Fibroblast of skin of right biceps (primary cell): ENCODE results near the gene KDM5D.

Experiments
- DNase-seq: peaks from one replicate; pipeline ENCODE4 v3.0.0-alpha.2; 2013

KDM5D gene

DNA sequence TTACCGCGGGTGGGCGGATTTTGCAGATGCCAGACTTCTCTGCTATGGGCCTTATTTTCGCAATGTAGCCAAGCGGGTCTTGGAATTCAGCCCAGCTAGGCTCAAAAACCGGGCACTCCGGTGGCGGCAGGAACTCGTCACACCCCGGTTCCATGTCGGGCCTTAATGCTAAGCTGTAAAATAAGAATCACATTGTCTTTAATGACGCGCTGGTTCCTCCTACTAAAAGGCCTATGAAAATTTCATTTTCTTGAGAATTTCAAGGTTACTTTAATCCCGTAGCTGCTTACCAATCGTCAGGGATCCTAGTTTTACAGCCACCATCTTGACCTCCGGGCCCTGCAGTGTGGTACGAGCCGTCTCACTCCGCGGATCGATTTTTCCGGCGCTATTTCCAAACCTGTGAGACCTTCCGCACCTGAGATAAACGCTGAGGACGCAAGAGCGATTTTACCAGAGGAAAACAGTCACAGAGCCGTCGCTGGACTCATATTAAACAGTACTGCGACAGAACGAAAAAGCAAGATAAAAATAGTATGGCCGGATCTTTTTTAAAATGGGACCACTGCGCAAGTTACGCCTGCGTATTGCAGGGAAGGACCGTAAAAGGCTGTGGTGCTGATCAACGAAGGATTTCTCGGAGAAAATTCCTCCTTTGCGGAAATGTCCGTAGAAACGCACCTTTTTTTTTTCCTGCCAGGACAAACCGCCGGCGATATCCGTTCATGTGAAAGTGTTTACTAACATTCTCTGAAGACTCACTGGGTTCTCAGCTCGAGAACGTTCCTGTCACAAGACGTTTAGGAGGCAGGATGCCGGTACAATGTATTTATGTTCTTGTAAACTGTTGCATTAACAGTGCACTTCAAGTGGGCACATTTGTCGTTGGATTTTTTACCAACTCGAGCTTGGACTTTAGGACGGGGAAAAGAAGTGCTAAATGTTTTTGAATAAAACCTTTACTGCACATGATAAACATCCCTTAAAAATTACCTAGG is at the start of gene KDM5D:
TSS of gene KDM5D (minus strand) at position 346 of the 998 bp plus-strand sequence. CDS start at position 154, 192 bp downstream.
- peak; percentile 77 for DNase-seq

DNA sequence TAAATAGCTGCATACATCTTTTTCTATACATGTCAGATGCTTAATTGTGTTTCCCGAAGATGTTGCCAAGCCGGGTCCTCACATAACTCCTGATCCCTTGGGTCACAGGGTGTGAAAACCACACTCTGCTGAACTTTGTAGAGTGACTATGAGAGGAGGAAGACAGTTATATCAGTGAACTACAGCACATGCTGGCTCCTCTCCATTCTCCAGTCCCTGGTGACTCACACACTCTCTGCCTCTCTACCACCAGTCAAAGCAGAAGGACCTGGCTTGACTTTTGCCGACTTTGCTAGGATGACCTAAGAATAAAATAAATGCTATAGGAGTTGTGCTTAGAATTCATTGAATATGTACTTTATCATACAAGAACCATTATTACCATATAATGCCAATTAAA is 23.8 kb upstream of the KDM5D start:
- DNase-seq: no peak

DNA sequence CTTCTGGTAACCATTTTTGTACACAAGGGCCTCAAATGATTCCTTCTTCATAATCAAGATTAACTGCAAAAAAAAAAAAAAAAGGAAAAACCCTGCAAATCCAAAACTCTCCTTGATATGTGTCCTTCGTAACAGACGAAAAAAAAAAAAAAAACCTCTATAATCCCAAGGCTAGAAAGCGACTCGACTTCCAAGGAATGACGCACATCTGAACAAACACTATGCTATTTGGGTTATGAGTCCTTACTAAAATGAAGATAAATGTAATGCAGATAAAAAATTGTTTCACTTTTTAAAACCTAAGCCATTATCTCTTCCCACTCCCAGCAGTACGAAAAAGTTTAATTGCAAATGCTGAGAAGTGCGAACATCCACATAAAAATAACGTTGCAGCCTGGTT is 1.2 kb downstream of the KDM5D start:
- peak; percentile 14 for DNase-seq

DNA sequence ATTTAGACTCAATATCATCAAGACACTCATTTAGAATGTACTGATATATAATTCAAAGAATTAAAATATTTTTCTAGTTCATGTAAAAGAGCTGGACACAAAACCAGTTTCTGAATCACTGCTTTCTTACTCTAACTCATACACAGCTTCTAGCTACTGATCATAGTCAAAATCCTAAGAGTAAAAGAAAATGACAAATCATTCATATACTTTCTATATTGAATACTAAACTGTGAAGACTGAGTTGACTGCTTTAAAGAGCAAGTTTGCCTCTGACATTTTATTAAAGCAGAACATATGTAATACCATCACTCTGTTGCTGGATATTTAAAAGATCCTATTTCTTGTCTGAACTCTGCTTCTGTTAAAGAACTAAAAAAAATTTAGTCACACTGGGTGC is 2.4 kb downstream of the KDM5D start:
- no peak for DNase-seq

DNA sequence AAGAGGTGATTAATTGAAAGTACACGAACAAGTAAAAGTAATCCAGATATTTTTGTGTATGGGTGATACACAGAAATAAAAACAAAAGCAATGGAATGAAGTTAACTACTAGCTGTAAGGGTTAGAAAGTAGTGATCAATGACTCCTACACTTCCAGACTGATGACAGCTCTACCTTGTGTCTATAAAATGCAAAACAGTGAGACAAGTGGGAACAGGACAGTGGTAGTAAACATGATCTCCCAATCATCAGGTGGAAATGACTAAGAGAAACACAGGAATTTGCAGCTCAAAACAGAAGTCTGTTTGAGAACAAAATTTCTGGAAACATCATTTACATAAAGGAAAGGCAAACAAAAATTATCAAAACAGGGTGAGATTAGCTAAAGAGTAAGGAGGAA is 10.1 kb downstream of the KDM5D start:
- no peak for DNase-seq

DNA sequence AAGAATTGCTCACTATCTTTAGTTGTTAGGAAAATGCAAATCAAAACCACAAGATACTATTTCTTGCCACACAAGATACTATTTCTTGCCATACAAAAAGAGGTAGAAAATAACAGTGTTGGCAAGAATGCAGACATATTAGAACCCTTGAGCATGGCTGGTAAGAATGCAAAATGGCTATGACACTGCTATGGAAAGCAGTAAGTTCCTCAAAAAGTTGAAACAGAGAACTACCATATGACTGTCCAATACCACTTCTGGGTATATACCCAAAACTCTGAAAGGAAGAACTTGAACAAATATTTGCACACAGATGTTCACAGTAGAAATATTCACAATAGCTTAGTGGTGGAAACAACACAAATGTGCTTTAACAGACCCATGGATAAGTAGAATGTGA is 26.6 kb downstream of the KDM5D start:
- DNase-seq: no peak

DNA sequence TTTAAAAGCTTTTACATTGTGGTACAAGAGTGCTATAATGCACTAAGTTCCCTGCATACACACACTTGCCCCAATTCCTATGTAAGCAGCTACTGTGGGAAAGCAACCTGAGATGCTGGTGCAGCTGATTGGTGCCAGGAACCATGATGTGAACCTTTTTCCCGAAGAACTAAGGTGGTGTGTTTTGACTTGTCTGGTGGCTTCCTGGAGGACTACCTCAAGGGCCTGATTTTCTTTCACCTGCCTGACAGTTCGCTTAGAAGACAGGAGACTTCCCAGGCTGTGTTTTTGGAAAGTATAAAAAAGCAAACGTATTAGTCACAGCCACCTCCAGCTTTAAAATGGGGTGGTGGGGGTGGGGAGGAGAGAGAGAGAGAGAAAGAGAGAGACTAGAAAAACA is 27.4 kb downstream of the KDM5D start:
- no peak for DNase-seq

DNA sequence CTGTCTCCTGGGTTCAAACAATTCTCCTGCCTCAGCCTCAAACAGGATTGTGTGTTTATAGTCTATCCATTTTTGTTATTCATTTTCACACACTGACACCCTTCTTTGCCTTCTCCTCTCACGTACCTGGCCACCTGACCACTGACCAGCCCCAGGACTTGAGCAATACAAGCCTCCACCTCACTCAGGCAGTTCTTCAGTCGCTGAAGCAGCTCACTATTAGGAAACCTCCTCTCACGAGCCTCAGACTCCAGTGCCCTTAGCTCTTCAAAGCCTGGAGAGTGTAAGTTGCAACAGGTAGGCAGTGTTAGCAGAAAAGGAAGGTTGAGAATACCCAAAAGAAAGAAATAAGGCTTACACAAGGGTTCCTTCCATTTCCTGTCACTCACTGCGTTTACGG is 29.3 kb downstream of the KDM5D start:
- no peak for DNase-seq

DNA sequence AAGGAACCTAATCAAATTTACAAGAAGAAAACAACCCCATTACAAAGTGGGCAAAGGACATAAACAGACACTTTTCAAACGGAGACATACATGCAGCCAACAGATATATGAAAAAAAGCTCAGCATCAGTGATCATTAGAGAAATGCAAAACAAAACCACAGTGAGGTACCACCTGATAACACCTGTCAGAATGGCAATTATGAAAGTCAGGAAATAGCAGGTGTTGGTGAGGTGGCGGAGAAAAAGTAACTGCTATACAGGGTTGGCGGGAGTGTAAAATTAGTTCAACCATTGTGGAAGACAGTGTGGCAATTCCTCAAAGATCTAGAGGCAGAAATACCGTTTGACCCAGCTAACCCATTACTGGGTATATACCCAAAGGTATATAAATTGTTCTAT is 31.1 kb downstream of the KDM5D start:
- DNase-seq: no peak

DNA sequence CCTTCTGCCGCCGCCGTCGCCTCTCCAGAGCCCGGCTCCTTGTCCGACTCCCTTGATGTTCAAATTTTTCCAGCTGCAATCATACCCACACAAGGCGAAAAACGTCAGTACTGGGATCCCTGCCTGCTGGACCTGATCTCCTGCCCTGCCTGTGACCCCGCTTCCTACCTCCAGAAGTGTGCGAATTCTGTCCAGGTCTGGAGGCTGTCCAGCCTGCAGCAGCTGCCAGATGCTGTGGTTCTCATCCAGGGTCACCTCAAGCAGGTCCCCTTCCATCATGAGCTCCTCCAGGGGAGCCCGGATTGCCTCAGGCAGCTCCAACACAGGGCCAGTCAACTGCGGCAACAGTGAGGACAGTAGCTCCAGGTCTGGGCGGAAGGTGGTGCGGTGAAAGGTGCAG is 38.3 kb downstream of the KDM5D start:
- DNase-seq: no peak

DNA sequence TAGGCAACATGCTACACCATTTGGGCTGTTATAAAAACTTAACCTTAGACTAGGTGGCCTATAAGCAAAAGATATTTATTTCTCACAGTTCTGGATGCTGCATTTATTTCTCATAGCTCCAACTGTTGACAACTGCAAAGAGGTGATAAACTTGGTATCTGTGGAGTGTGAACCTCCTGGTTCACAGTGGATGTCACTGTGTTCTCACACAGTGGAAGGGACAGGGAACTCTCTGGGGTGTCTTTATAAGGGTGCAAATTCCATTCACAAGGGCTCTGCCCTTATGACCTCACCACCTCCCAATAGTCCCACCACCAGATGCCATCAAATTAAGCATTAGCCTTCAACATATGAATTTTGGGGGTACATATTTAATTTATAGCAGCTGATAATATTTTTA is 46.0 kb downstream of the KDM5D start:
- DNase-seq: no peak

DNA sequence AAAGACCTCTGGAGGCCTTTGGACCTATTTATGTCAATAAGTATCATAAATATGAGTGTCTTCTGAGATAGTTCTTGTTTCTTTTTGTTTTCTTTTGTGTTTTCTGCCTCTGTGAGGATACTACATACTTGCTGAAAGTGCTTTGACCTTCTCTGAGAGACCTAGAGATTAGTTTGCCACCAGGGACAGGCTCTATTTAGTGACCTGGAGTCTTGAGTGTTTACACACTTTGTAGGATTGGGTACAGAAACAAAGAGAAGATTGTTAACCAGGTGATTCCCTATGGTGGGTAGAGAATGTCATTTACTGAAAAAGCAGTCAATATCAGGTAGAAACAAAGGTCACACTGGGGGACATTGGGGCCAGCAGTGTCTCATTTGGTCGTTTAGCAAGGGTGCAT is 63.7 kb downstream of the KDM5D start:
- no peak for DNase-seq
